ENCODE measurements around the gene MAP3K1. TPM values are rescaled to one million over a fixed set of nuclear protein-coding genes. Genes with fewer than 3 reads are reported as not detected.

MAP3K1 gene
- total RNA-seq, 8 experiments from 2014 or later = 5.8 to 12.9 (median 8.5) TPM

GRCh38 chr5:56900395-56900794 is 85.0 kb downstream of the MAP3K1 start:
- peak in 2 of 8 experiments; percentile 45 to 61 for ATAC-seq (replicated peaks in 6 of 8)
- H3K4me3 ChIP-seq = no peak overlapping the region
- H3K4me1 ChIP-seq (replicated peaks in 1 of 2) = no peaks in the 10 kb centered on the region
- no peak overlapping the region for H3K27ac ChIP-seq
- in situ Hi-C loops (cut with MboI; ENCODE audit: low pct_unique_long_range_greater_than_20kb in 2 of 9, low sequenced_read_pairs in 9 of 9, unreplicated experiment in 9 of 9) = loop anchor here in 4 of 9 experiments (25.0 kb wide), 2 partner anchors 237 to 312 kb away; no protein-coding TSS in a partner anchor
- 14 to 100% (median 66%) methylated on average over 1 to 4 of the region's 4 CpGs for WGBS, 10 experiments

- peak in 4 of 8 experiments; percentile 46 to 78 (median 75) for ATAC-seq (replicated peaks in 6 of 8)
- Histone ChIP-seq H3K27ac (no peak overlapping the region), H3K4me1 (replicated peaks in 1 of 2) (no peaks in the 10 kb centered on the region), H3K4me3 (no peak overlapping the region)
- 0 to 50% (median 33%) methylated on average over 1 to 3 of the region's 3 CpGs; no CpG with 5 or more reads in 2 of the 10 experiments for WGBS, 10 experiments
- in situ Hi-C loops (cut with MboI; ENCODE audit: low pct_unique_long_range_greater_than_20kb in 2 of 9, low sequenced_read_pairs in 9 of 9, unreplicated experiment in 9 of 9) = loop anchor here in 4 of 9 experiments (25.0 kb wide), 2 partner anchors 236 to 311 kb away; no protein-coding TSS in a partner anchor
Observed at GRCh38 chr5:56900858-56901578, 85.7 kb downstream of the MAP3K1 start.

- H3K27ac ChIP-seq = peak overlapping the region; percentile 84 to 90
- WGBS, 10 experiments = 0 to 12% (median 3%) methylated on average over 2 to 16 of the region's 19 CpGs; no CpG with 5 or more reads in 3 of the 10 experiments
- in situ Hi-C loops (cut with MboI; ENCODE audit: low pct_unique_long_range_greater_than_20kb in 2 of 9, low sequenced_read_pairs in 9 of 9, unreplicated experiment in 9 of 9) = loop anchor here in 4 of 9 experiments (25.0 kb wide), 2 partner anchors 228 to 303 kb away; no protein-coding TSS in a partner anchor
- H3K4me3 ChIP-seq = peak overlapping the region; percentile 46 to 69 (median 52)
- peaks cover 3 to 7% of the 10 kb centered on the region in 2 donors for H3K4me1 ChIP-seq (replicated peaks in 1 of 2)
- ATAC-seq (replicated peaks in 6 of 8) = peak; percentile 7 to 60 (median 28)
Observed at GRCh38 chr5:56908942-56909293, 93.6 kb downstream of the MAP3K1 start.

- 0 to 15% (median 0%) methylated on average over 1 to 7 of the region's 84 CpGs; no CpG with 5 or more reads in 3 of the 10 experiments for WGBS, 10 experiments
- in situ Hi-C loops (cut with MboI; ENCODE audit: low pct_unique_long_range_greater_than_20kb in 2 of 9, low sequenced_read_pairs in 9 of 9, unreplicated experiment in 9 of 9) = loop anchor here in 4 of 9 experiments (25.0 kb wide), 2 partner anchors 228 to 303 kb away; no protein-coding TSS in a partner anchor
- peak within 1 kb of the TSS; percentile 46 to 69 (median 52) for H3K4me3 ChIP-seq
- H3K4me1 ChIP-seq (replicated peaks in 1 of 2) = peaks cover 3 to 7% of the 10 kb centered on the region in 2 donors
- H3K27ac ChIP-seq = peak within 1 kb of the TSS; percentile 84 to 90
- peak; percentile 82 to 95 (median 90) for ATAC-seq (replicated peaks in 6 of 8)
Observed at GRCh38 chr5:56909294-56910209, 94.2 kb downstream of the MAP3K1 start, which contains the start of gene SETD9. Gene SETD9, plus strand, starts transcription at chr5:56909596. Its CDS starts 50 bp downstream, at chr5:56909646.

- ATAC-seq (replicated peaks in 6 of 8) = peak; percentile 19 to 42 (median 31)
- 0 to 23% (median 2%) methylated on average over 1 to 23 of the region's 29 CpGs; no CpG with 5 or more reads in 3 of the 10 experiments for WGBS, 10 experiments
- Histone ChIP-seq H3K27ac (peak overlapping the region; percentile 69 to 81), H3K4me1 (replicated peaks in 1 of 2) (peaks cover 3 to 7% of the 10 kb centered on the region in 2 donors), H3K4me3 (peak overlapping the region; percentile 46 to 69 (median 52))
- in situ Hi-C loops (cut with MboI; ENCODE audit: low pct_unique_long_range_greater_than_20kb in 2 of 9, low sequenced_read_pairs in 9 of 9, unreplicated experiment in 9 of 9) = loop anchor here in 4 of 9 experiments (25.0 kb wide), 2 partner anchors 227 to 302 kb away; no protein-coding TSS in a partner anchor
Observed at GRCh38 chr5:56910210-56910965, 95.0 kb downstream of the MAP3K1 start.

- no peak for ATAC-seq (replicated peaks in 6 of 8)
- Histone ChIP-seq H3K4me1 (replicated peaks in 1 of 2) (peaks cover 3 to 7% of the 10 kb centered on the region in 2 donors), H3K27ac (no peak overlapping the region), H3K4me3 (no peak overlapping the region)
- WGBS, 10 experiments = 74 to 100% (median 100%) methylated on average over 1 to 3 of the region's 3 CpGs; no CpG with 5 or more reads in 1 of the 10 experiments
- in situ Hi-C loops (cut with MboI; ENCODE audit: low pct_unique_long_range_greater_than_20kb in 2 of 9, low sequenced_read_pairs in 9 of 9, unreplicated experiment in 9 of 9) = loop anchor here in 4 of 9 experiments (25.0 kb wide), 2 partner anchors 224 to 299 kb away; no protein-coding TSS in a partner anchor
Observed at GRCh38 chr5:56913766-56914165, 98.4 kb downstream of the MAP3K1 start.

GRCh38 chr5:56914678-56915077 is 99.3 kb downstream of the MAP3K1 start:
- no peak overlapping the region for H3K4me3 ChIP-seq
- no peak overlapping the region for H3K27ac ChIP-seq
- 67 to 100% (median 91%) methylated on average over 1 to 2 of the region's 2 CpGs; no CpG with 5 or more reads in 1 of the 10 experiments for WGBS, 10 experiments
- H3K4me1 ChIP-seq (replicated peaks in 1 of 2) = peaks cover 3 to 7% of the 10 kb centered on the region in 2 donors
- no peak for ATAC-seq (replicated peaks in 6 of 8)
- in situ Hi-C loops (cut with MboI; ENCODE audit: low pct_unique_long_range_greater_than_20kb in 2 of 9, low sequenced_read_pairs in 9 of 9, unreplicated experiment in 9 of 9) = loop anchor here in 4 of 9 experiments (25.0 kb wide), 2 partner anchors 223 to 298 kb away; no protein-coding TSS in a partner anchor

- 58 to 88% (median 80%) methylated on average over 1 to 2 of the region's 2 CpGs; no CpG with 5 or more reads in 3 of the 10 experiments for WGBS, 10 experiments
- H3K27ac ChIP-seq = no peak overlapping the region
- peak in 1 of 8 experiments; percentile 48 for ATAC-seq (replicated peaks in 6 of 8)
- no peaks in the 10 kb centered on the region for H3K4me1 ChIP-seq (replicated peaks in 1 of 2)
- in situ Hi-C loops (cut with MboI; ENCODE audit: low pct_unique_long_range_greater_than_20kb in 2 of 9, low sequenced_read_pairs in 9 of 9, unreplicated experiment in 9 of 9) = loop anchor here in 4 of 9 experiments (25.0 kb wide), 2 partner anchors 220 to 295 kb away; no protein-coding TSS in a partner anchor
- H3K4me3 ChIP-seq = no peak overlapping the region
Observed at GRCh38 chr5:56917534-56917933, 102.2 kb downstream of the MAP3K1 start.

GRCh38 chr5:56918054-56918453 is 102.7 kb downstream of the MAP3K1 start:
- no peak overlapping the region for H3K27ac ChIP-seq
- in situ Hi-C loops (cut with MboI; ENCODE audit: low pct_unique_long_range_greater_than_20kb in 2 of 9, low sequenced_read_pairs in 9 of 9, unreplicated experiment in 9 of 9) = loop anchor here in 4 of 9 experiments (25.0 kb wide), 2 partner anchors 219 to 294 kb away; no protein-coding TSS in a partner anchor

GRCh38 chr5:56919942-56920662 is 104.8 kb downstream of the MAP3K1 start:
- Histone ChIP-seq H3K27ac (no peak overlapping the region), H3K4me3 (no peak overlapping the region), H3K4me1 (replicated peaks in 1 of 2) (no peaks in the 10 kb centered on the region)
- WGBS, 10 experiments = 60 to 100% (median 98%) methylated on average over 1 of the region's 1 CpG
- in situ Hi-C loops (cut with MboI; ENCODE audit: low pct_unique_long_range_greater_than_20kb in 2 of 9, low sequenced_read_pairs in 9 of 9, unreplicated experiment in 9 of 9) = loop anchor here in 4 of 9 experiments (25.0 kb wide), 2 partner anchors 217 to 292 kb away; no protein-coding TSS in a partner anchor
- no peak for ATAC-seq (replicated peaks in 6 of 8)

More at GRCh38 chr5:56918054-56918453, 102.7 kb downstream of the MAP3K1 start:
- ATAC-seq (replicated peaks in 6 of 8) = no peak
- Histone ChIP-seq H3K4me1 (replicated peaks in 1 of 2) (no peaks in the 10 kb centered on the region), H3K4me3 (no peak overlapping the region)
- 64 to 100% (median 85%) methylated on average over 1 to 2 of the region's 2 CpGs; no CpG with 5 or more reads in 2 of the 10 experiments for WGBS, 10 experiments

- H3K4me3 ChIP-seq = no peak overlapping the region
- in situ Hi-C loops (cut with MboI; ENCODE audit: low pct_unique_long_range_greater_than_20kb in 2 of 9, low sequenced_read_pairs in 9 of 9, unreplicated experiment in 9 of 9) = loop anchor here in 4 of 9 experiments (25.0 kb wide), 2 partner anchors 214 to 289 kb away; no protein-coding TSS in a partner anchor
- no peaks in the 10 kb centered on the region for H3K4me1 ChIP-seq (replicated peaks in 1 of 2)
- no peak overlapping the region for H3K27ac ChIP-seq
- no peak for ATAC-seq (replicated peaks in 6 of 8)
- 86 to 100% (median 94%) methylated on average over 3 to 6 of the region's 6 CpGs; no CpG with 5 or more reads in 4 of the 10 experiments for WGBS, 10 experiments
Observed at GRCh38 chr5:56922922-56923321, 107.6 kb downstream of the MAP3K1 start.
